CD4-positive, alpha-beta T cell treated with Interleukin-4 for 1 hour (primary cell): Measurements from ENCODE around the gene POTEM.
A peak's percentile ranks its signal among the peaks of the same experiment; 100 is the strongest.
"Not testable (repeated sequence)": the region's sequence is repeated elsewhere in the genome, so short reads cannot be mapped to it uniquely, and the experiment has no call there.

Experiments used
- DNase-seq, 2 donors: peaks; one replicate each; pipeline ENCODE4 v3.0.0-alpha.2; 2020 to 2022

POTEM gene

GRCh38 chr14:18967134-18967533 lies at the start of gene POTEM:
Gene POTEM (plus strand): TSS chr14:18967434. CDS start chr14:18967486, 52 bp downstream.
- not testable (repeated sequence) for DNase-seq

- DNase-seq, result not testable (repeated sequence)
Measured at GRCh38 chr14:18918345-18918744, 48.9 kb upstream of the POTEM start.

GRCh38 chr14:18920052-18920451 lies 47.2 kb upstream of the POTEM start:
- not testable (repeated sequence) for DNase-seq

- DNase-seq, result not testable (repeated sequence)
Measured at GRCh38 chr14:18921055-18921701, 46.1 kb upstream of the POTEM start.

GRCh38 chr14:18936848-18937247 lies 30.4 kb upstream of the POTEM start:
- not testable (repeated sequence) for DNase-seq

- not testable (repeated sequence) for DNase-seq
Measured at GRCh38 chr14:18938733-18939132, 28.5 kb upstream of the POTEM start.

- not testable (repeated sequence) for DNase-seq
Measured at GRCh38 chr14:18949939-18950338, 17.3 kb upstream of the POTEM start.

GRCh38 chr14:18953085-18953484 lies 14.1 kb upstream of the POTEM start:
- peak in 1 of 2 donors; percentile 11 for DNase-seq

GRCh38 chr14:18955816-18956215 lies 11.4 kb upstream of the POTEM start:
- DNase-seq, result not testable (repeated sequence)

- DNase-seq, result not testable (repeated sequence)
Measured at GRCh38 chr14:18961576-18961975, 5.7 kb upstream of the POTEM start.

GRCh38 chr14:18962143-18962542 lies 5.1 kb upstream of the POTEM start:
- DNase-seq, result not testable (repeated sequence)

GRCh38 chr14:18963276-18963675 lies 4.0 kb upstream of the POTEM start:
- DNase-seq, result not testable (repeated sequence)

GRCh38 chr14:18964878-18965277 lies 2.4 kb upstream of the POTEM start:
- not testable (repeated sequence) for DNase-seq

GRCh38 chr14:19002566-19002965 lies 35.3 kb downstream of the POTEM start:
- DNase-seq, result not testable (repeated sequence)

GRCh38 chr14:19006490-19006889 lies 39.3 kb downstream of the POTEM start:
- not testable (repeated sequence) for DNase-seq

GRCh38 chr14:19007678-19008077 lies 40.4 kb downstream of the POTEM start:
- not testable (repeated sequence) for DNase-seq

- not testable (repeated sequence) for DNase-seq
Measured at GRCh38 chr14:19011029-19011428, 43.8 kb downstream of the POTEM start.

- not testable (repeated sequence) for DNase-seq
Measured at GRCh38 chr14:19011703-19012102, 44.5 kb downstream of the POTEM start.

GRCh38 chr14:19015185-19015584 lies 48.0 kb downstream of the POTEM start:
- DNase-seq, result not testable (repeated sequence)

- DNase-seq, result not testable (repeated sequence)
Measured at GRCh38 chr14:19025080-19025589, 57.9 kb downstream of the POTEM start.

- DNase-seq, result not testable (repeated sequence)
Measured at GRCh38 chr14:19026649-19027351, 59.6 kb downstream of the POTEM start.

GRCh38 chr14:19027895-19028294 lies 60.7 kb downstream of the POTEM start:
- not testable (repeated sequence) for DNase-seq

- not testable (repeated sequence) for DNase-seq
Measured at GRCh38 chr14:19036811-19037382, 69.7 kb downstream of the POTEM start.
